Measurements from ENCODE around the gene PDE10A. TPM values are rescaled to one million over a fixed set of nuclear protein-coding genes. Genes with fewer than 3 reads are reported as not detected.

PDE10A gene
- total RNA-seq, 1 donor from 2014 or later = 14.4 TPM

- H3K27ac Mint-ChIP-seq = no peak overlapping the region
- no peaks in the 10 kb centered on the region for H3K9me3 Mint-ChIP-seq (ENCODE audit: low read depth)
- no peak for DNase-seq (ENCODE audit: low spot score, unreplicated experiment)
- no peak for TF ChIP-seq CTCF (IDR thresholded peaks at IDR 0.05; ENCODE audit: unreplicated experiment)
- H3K36me3 Mint-ChIP-seq (ENCODE audit: insufficient read depth) = peaks cover 13% of the 10 kb centered on the region
- H3K27me3 Mint-ChIP-seq = no peaks in the 10 kb centered on the region
- H3K4me3 Mint-ChIP-seq (ENCODE audit: low read depth) = no peak overlapping the region
- H3K4me1 Mint-ChIP-seq (ENCODE audit: low read depth) = no peaks in the 10 kb centered on the region
Observed at GRCh38 chr6:165383323-165383722, 279.7 kb downstream of the PDE10A start.

- no peak for TF ChIP-seq CTCF (IDR thresholded peaks at IDR 0.05; ENCODE audit: unreplicated experiment)
- peaks cover 12% of the 10 kb centered on the region for H3K36me3 Mint-ChIP-seq (ENCODE audit: insufficient read depth)
- DNase-seq (ENCODE audit: low spot score, unreplicated experiment) = no peak
- no peak overlapping the region for H3K27ac Mint-ChIP-seq
- no peaks in the 10 kb centered on the region for H3K9me3 Mint-ChIP-seq (ENCODE audit: low read depth)
- H3K4me1 Mint-ChIP-seq (ENCODE audit: low read depth) = no peaks in the 10 kb centered on the region
- no peaks in the 10 kb centered on the region for H3K27me3 Mint-ChIP-seq
- H3K4me3 Mint-ChIP-seq (ENCODE audit: low read depth) = no peak overlapping the region
Observed at GRCh38 chr6:165376100-165376499, 286.9 kb downstream of the PDE10A start.

- H3K4me1 Mint-ChIP-seq (ENCODE audit: low read depth) = peaks cover 2% of the 10 kb centered on the region
- H3K36me3 Mint-ChIP-seq (ENCODE audit: insufficient read depth) = peaks cover 10% of the 10 kb centered on the region
- no peak for DNase-seq (ENCODE audit: low spot score, unreplicated experiment)
- peaks cover 11% of the 10 kb centered on the region for H3K9me3 Mint-ChIP-seq (ENCODE audit: low read depth)
- no peak overlapping the region for H3K27ac Mint-ChIP-seq
- no peak for TF ChIP-seq CTCF (IDR thresholded peaks at IDR 0.05; ENCODE audit: unreplicated experiment)
- H3K4me3 Mint-ChIP-seq (ENCODE audit: low read depth) = no peak overlapping the region
- no peaks in the 10 kb centered on the region for H3K27me3 Mint-ChIP-seq
Observed at GRCh38 chr6:165365371-165365770, 297.7 kb downstream of the PDE10A start.

DNA sequence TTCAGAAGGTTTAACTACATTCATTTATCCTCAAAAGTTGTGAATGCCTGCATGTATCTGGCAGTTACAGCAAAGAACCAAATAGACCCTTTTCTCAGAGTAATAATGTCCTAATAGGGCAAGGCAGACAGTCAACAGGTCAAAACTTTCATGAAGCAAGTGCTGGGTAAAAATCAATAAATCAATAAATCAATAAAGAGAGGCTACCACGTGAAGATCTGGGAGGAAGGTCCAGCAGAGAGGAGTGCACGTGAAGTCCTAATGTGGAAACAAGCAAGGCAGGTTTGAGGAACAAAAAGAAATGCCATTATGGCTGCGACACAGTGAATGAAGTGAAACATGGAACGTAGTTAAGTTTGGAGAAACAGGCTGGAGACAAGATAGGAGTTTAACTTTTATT, 317.3 kb downstream of the PDE10A start:
- Mint-ChIP-seq H3K36me3 (ENCODE audit: insufficient read depth) (peaks cover 24% of the 10 kb centered on the region), H3K9me3 (ENCODE audit: low read depth) (peaks cover 10% of the 10 kb centered on the region), H3K27ac (no peak overlapping the region), H3K27me3 (no peaks in the 10 kb centered on the region), H3K4me1 (ENCODE audit: low read depth) (peaks cover 3% of the 10 kb centered on the region), H3K4me3 (ENCODE audit: low read depth) (no peak overlapping the region)
- TF ChIP-seq CTCF (IDR thresholded peaks at IDR 0.05; ENCODE audit: unreplicated experiment) = no peak
- no peak for DNase-seq (ENCODE audit: low spot score, unreplicated experiment)

- Mint-ChIP-seq H3K27ac (no peak overlapping the region), H3K36me3 (ENCODE audit: insufficient read depth) (peaks cover 13% of the 10 kb centered on the region), H3K4me3 (ENCODE audit: low read depth) (no peak overlapping the region), H3K27me3 (no peaks in the 10 kb centered on the region), H3K9me3 (ENCODE audit: low read depth) (no peaks in the 10 kb centered on the region), H3K4me1 (ENCODE audit: low read depth) (no peaks in the 10 kb centered on the region)
- no peak for TF ChIP-seq CTCF (IDR thresholded peaks at IDR 0.05; ENCODE audit: unreplicated experiment)
- no peak for DNase-seq (ENCODE audit: low spot score, unreplicated experiment)
Observed at GRCh38 chr6:165340532-165340931, 322.5 kb downstream of the PDE10A start.
